H1 (cell line): ENCODE measurements around the gene EFHC1. TPM values are rescaled to one million over a fixed set of nuclear protein-coding genes. Genes with fewer than 3 reads are reported as not detected.

Source experiments
- CTCF ChIA-PET: fragments of 300-600 bp; sonication (Branson Sonifier 250); formaldehyde crosslinking; loops from one replicate; lab custom pipeline; 2021; ENCODE audit not compliant: partially characterized antibody; lab: Charles Lee
- POLR2A ChIA-PET: fragments of 300-600 bp; sonication (Branson Sonifier 250); formaldehyde crosslinking; loops from one replicate; lab custom pipeline; 2021; ENCODE audit warnings: inconsistent platforms; ENCODE audit not compliant: partially characterized antibody; lab: Charles Lee
- DNase-seq, 2 experiments: peaks; one replicate each; pipeline versions ENCODE4 v3.0.0 to v3.0.0-alpha.2; 2010 to 2022; ENCODE audit warnings: low spot score in 2 of 2, low read depth in 1 of 2, mixed read lengths in 1 of 2
- FAIRE-seq: peaks from 2 replicates; lab custom pipeline; 2011; peaks lifted over from hg19 to GRCh38; lab: Jason Lieb, UNC
- H2AFZ ChIP-seq: 2 replicates; pipeline ENCODE4 v1.8.1; 2012; ENCODE audit warnings: low read length, inconsistent platforms
- H2AK5ac ChIP-seq: 2 replicates; pipeline ENCODE4 v1.6.1; 2013; ENCODE audit warnings: low read depth, low read length
- H2BK120ac ChIP-seq: replicated peaks from 2 replicates; pipeline ENCODE3; 2013; ENCODE audit warnings: low read depth, low read length, inconsistent platforms
- H2BK12ac ChIP-seq: 2 replicates; pipeline ENCODE4 v1.6.1; 2013; ENCODE audit warnings: low read depth, low read length
- H2BK15ac ChIP-seq: 2 replicates; pipeline ENCODE4 v1.6.1; 2013; ENCODE audit warnings: low read length
- H2BK20ac ChIP-seq: 2 replicates; pipeline ENCODE4 v1.6.1; 2013; ENCODE audit warnings: low read length
- H2BK5ac ChIP-seq: 2 replicates; pipeline ENCODE4 v1.6.1; 2013; ENCODE audit warnings: low read depth, low read length
- H3K14ac ChIP-seq: 2 replicates; pipeline ENCODE4 v1.6.1; 2013; ENCODE audit warnings: inconsistent platforms; ENCODE audit not compliant: insufficient read length
- H3K18ac ChIP-seq: 2 replicates; pipeline ENCODE4 v1.6.1; 2013; ENCODE audit warnings: low read length; ENCODE audit errors: extremely low read depth
- H3K23ac ChIP-seq: 2 replicates; pipeline ENCODE4 v1.6.1; 2013; ENCODE audit warnings: inconsistent platforms; ENCODE audit not compliant: insufficient read length
- H3K23me2 ChIP-seq: 2 replicates; pipeline ENCODE4 v1.6.1; 2013; ENCODE audit warnings: low read depth, low read length
- H3K27ac ChIP-seq: 2 replicates; pipeline ENCODE4 v1.6.1; 2011; ENCODE audit warnings: low read depth, low read length, inconsistent platforms
- H3K27me3 ChIP-seq, 4 experiments: replicated peaks in 1 of 4; 1 replicate in 1 of 4; 2 replicates in 3 of 4; pipeline versions ENCODE4 v1.6.1 to v1.8.1; 2011 to 2013; ENCODE audit warnings: low read length in 3 of 4, mild to moderate bottlenecking in 3 of 4, inconsistent platforms in 2 of 4, mixed read lengths in 2 of 4, moderate library complexity in 1 of 4; ENCODE audit not compliant: control insufficient read depth in 3 of 4, insufficient read depth in 3 of 4; ENCODE audit errors: extremely low read depth in 1 of 4
- H3K36me3 ChIP-seq, 4 experiments: 2 replicates each; pipeline versions ENCODE4 v1.6.1 to v1.8.1; 2011 to 2013; ENCODE audit warnings: mild to moderate bottlenecking in 4 of 4, low read length in 3 of 4, moderate library complexity in 2 of 4, control low read depth in 1 of 4, inconsistent platforms in 1 of 4; ENCODE audit not compliant: insufficient read depth in 4 of 4, control insufficient read depth in 2 of 4
- H3K4ac ChIP-seq: replicated peaks from 2 replicates; pipeline ENCODE3; 2013; ENCODE audit warnings: low read length, low read depth, mixed read lengths, inconsistent platforms; ENCODE audit not compliant: insufficient read length
- H3K4me1 ChIP-seq, 4 experiments: replicated peaks in 1 of 4; 1 replicate in 1 of 4; 2 replicates in 3 of 4; pipeline versions ENCODE4 v1.6.1 to v1.8.1; 2011 to 2013; ENCODE audit warnings: low read length in 3 of 4, inconsistent platforms in 2 of 4, mixed read lengths in 1 of 4; ENCODE audit not compliant: insufficient read depth in 4 of 4, control insufficient read depth in 3 of 4
- H3K4me2 ChIP-seq, 2 experiments: 2 replicates each; pipeline versions ENCODE4 v1.6.1 to v1.8.1; 2011 to 2013; ENCODE audit warnings: low read depth in 2 of 2, low read length in 2 of 2, control low read depth in 1 of 2, inconsistent platforms in 1 of 2, mild to moderate bottlenecking in 1 of 2; ENCODE audit not compliant: insufficient read depth in 1 of 2
- H3K4me3 ChIP-seq, 4 experiments: fragments of 200-600, 300-600 bp in 1 of 4; sonication (generic), shearing (Covaris generic), sonication (Bioruptor Twin) in 1 of 4; 2 replicates each; pipeline versions ENCODE4 v1.5.1 to v1.8.1; 2011 to 2016; ENCODE audit warnings: low read length in 4 of 4, low read depth in 3 of 4, control low read depth in 2 of 4, inconsistent platforms in 2 of 4, mild to moderate bottlenecking in 2 of 4, mixed read lengths in 1 of 4, moderate library complexity in 1 of 4; ENCODE audit not compliant: insufficient read depth in 2 of 4; ENCODE audit errors: extremely low read depth in 1 of 4
- H3K56ac ChIP-seq: replicated peaks from 2 replicates; pipeline ENCODE3; 2013; ENCODE audit warnings: low read depth, mild to moderate bottlenecking, mixed read lengths, low read length, inconsistent platforms; ENCODE audit not compliant: insufficient read length
- H3K79me1 ChIP-seq: 2 replicates; pipeline ENCODE4 v1.6.1; 2013; ENCODE audit warnings: low read depth, low read length, control low read depth
- H3K79me2 ChIP-seq, 2 experiments: 2 replicates each; pipeline versions ENCODE4 v1.6.1 to v1.8.1; 2012 to 2013; ENCODE audit warnings: low read length in 2 of 2, mild to moderate bottlenecking in 2 of 2, inconsistent platforms in 1 of 2; ENCODE audit not compliant: insufficient read depth in 2 of 2, control insufficient read depth in 1 of 2
- H3K9ac ChIP-seq, 4 experiments: replicated peaks in 1 of 4; 1 replicate in 1 of 4; 2 replicates in 3 of 4; pipeline versions ENCODE4 v1.6.1 to v1.8.1; 2011 to 2013; ENCODE audit warnings: low read depth in 3 of 4, low read length in 3 of 4, control low read depth in 2 of 4, mild to moderate bottlenecking in 2 of 4, moderate library complexity in 2 of 4, inconsistent platforms in 1 of 4; ENCODE audit errors: extremely low read depth in 1 of 4
- H3K9me3 ChIP-seq, 2 experiments: 2 replicates each; pipeline versions ENCODE4 v1.6.1 to v1.8.1; 2012 to 2013; ENCODE audit warnings: mild to moderate bottlenecking in 2 of 2, moderate library complexity in 2 of 2, control low read depth in 1 of 2, inconsistent platforms in 1 of 2, low read depth in 1 of 2, low read length in 1 of 2, mixed read lengths in 1 of 2; ENCODE audit not compliant: insufficient read depth in 2 of 2
- H4K20me1 ChIP-seq, 2 experiments: replicated peaks in 1 of 2; 2 replicates each; pipeline versions ENCODE3 to v1.8.1; 2011 to 2013; ENCODE audit warnings: inconsistent platforms in 2 of 2, low read length in 2 of 2, mild to moderate bottlenecking in 1 of 2; ENCODE audit not compliant: insufficient read depth in 2 of 2, control insufficient read depth in 1 of 2
- H4K5ac ChIP-seq: 2 replicates; pipeline ENCODE4 v1.6.1; 2013; ENCODE audit warnings: low read length, low read depth, mixed read lengths, inconsistent platforms; ENCODE audit not compliant: insufficient read length
- H4K8ac ChIP-seq: 2 replicates; pipeline ENCODE4 v1.8.0; 2013; ENCODE audit warnings: mild to moderate bottlenecking, moderate library complexity, low read length, inconsistent platforms; ENCODE audit not compliant: insufficient read depth; ENCODE audit errors: extremely low read depth
- H4K91ac ChIP-seq: replicated peaks from 2 replicates; pipeline ENCODE3; 2013; ENCODE audit warnings: low read length, mixed read lengths, inconsistent platforms; ENCODE audit not compliant: insufficient read length
- ASH2L ChIP-seq: fragments of 200-600, 300-600 bp; sonication (generic); IDR thresholded peaks from one replicate; pipeline ENCODE4 v1.7.1; 2017; ENCODE audit warnings: low read length
- CBX5 ChIP-seq: fragments of 300-800, 300-1000 bp; sonication (generic); IDR thresholded peaks from 2 replicates; pipeline ENCODE4 v1.7.1; 2016; ENCODE audit warnings: antibody characterized with exemption, low read length, low read depth
- CEBPB ChIP-seq: IDR thresholded peaks from 2 replicates; pipeline ENCODE4 v1.6.1; 2012; ENCODE audit warnings: low read depth, low read length
- CTBP2 ChIP-seq: IDR thresholded peaks from 2 replicates; pipeline ENCODE4 v1.7.0; 2011; ENCODE audit warnings: borderline replicate concordance, mild to moderate bottlenecking, moderate library complexity, mixed read lengths, low read length; ENCODE audit not compliant: insufficient read depth, insufficient read length
- E2F6 ChIP-seq: IDR thresholded peaks from 2 replicates; pipeline ENCODE4 v1.6.1; 2012; ENCODE audit warnings: inconsistent platforms
- KDM1A ChIP-seq: fragments of 200-600, 300-600 bp; sonication (generic); IDR thresholded peaks from 2 replicates; pipeline ENCODE4 v1.7.1; 2016; ENCODE audit warnings: mild to moderate bottlenecking, low read length, borderline replicate concordance
- NRF1 ChIP-seq: IDR thresholded peaks from 2 replicates; pipeline ENCODE4 v1.6.1; 2011; ENCODE audit warnings: mild to moderate bottlenecking, low read depth, low read length, improper control_type of control experiment
- SP1 ChIP-seq: IDR thresholded peaks from 2 replicates; pipeline ENCODE4 v1.6.1; 2011; ENCODE audit warnings: low read depth, low read length
- TBP ChIP-seq: IDR thresholded peaks from 2 replicates; pipeline ENCODE4 v1.6.1; 2011; ENCODE audit warnings: low read depth, low read length, improper control_type of control experiment
- TEAD4 ChIP-seq: IDR thresholded peaks from 2 replicates; pipeline ENCODE4 v1.6.1; 2012; ENCODE audit warnings: low read depth, low read length, inconsistent platforms, mixed read lengths
- WGBS, 2 experiments: shearing (Covaris generic) in 1 of 2; methylation state at CpG; one replicate each; pipeline versions ENCODE4 v1.1.6 to v1.1.7; 2013 to 2015; ENCODE audit warnings: low lambda C conversion rate in 2 of 2, mixed read lengths in 2 of 2, inconsistent platforms in 1 of 2, low coverage in 1 of 2, missing lambda C conversion rate in 1 of 2; ENCODE audit not compliant: insufficient replicate concordance in 2 of 2, insufficient coverage in 1 of 2, insufficient read length in 1 of 2; ENCODE audit errors: extremely low coverage in 1 of 2, missing lambda C conversion rate in 1 of 2; 5-methylcytosine and 5-hydroxymethylcytosine counted together
- polyA plus RNA-seq, 7 experiments: library from polyadenylated mRNA; depleted of rRNA in 3 of 7; stranded (reverse) in 5 of 7; unstranded in 2 of 7; fragments of >200 nt in 5 of 7; fragments of 200-250 nt in 2 of 7; gene quantifications; 1 replicate in 5 of 7; 2 replicates in 1 of 7; 4 replicates in 1 of 7; pipeline versions ENCODE4 v1.2.1 to v1.2.3, GENCODE V29; 2011 to 2013; ENCODE audit warnings: missing spikeins in 2 of 7, mixed read lengths in 2 of 7
- total RNA-seq: library from RNA; stranded (reverse); fragmentation: NEBNext Ultra II Directional; extraction: Animal tissue kit (Norgen Biotek cat#: 25700); gene quantifications from 2 replicates; pipeline ENCODE4 v1.2.1, GENCODE V29; 2021

EFHC1 gene
- total and polyA plus RNA-seq, 2 of the 8 experiments (the other 6 are each of a cell fraction or from before 2014, with no cell fraction given), result 10.5 to 16.4 TPM

- Histone ChIP-seq H2BK120ac (no peak overlapping the region), H2AK5ac (no peak overlapping the region), H3K9me3 (peaks cover 6 to 15% of the 10 kb centered on the region in 2 experiments), H4K8ac (no peak overlapping the region), H4K91ac (no peak overlapping the region), H3K4me2 (no peak overlapping the region), H3K23me2 (no peaks in the 10 kb centered on the region), H2BK20ac (no peak overlapping the region), H3K14ac (no peak overlapping the region), H3K4ac (no peak overlapping the region), H2BK12ac (no peak overlapping the region), H2AFZ (no peak overlapping the region), H2BK5ac (no peak overlapping the region), H3K27me3 (no peaks in the 10 kb centered on the region), H3K23ac (no peak overlapping the region), H3K36me3 (no peaks in the 10 kb centered on the region), H4K20me1 (no peaks in the 10 kb centered on the region), H3K56ac (no peak overlapping the region), H3K9ac (no peak overlapping the region), H3K4me3 (no peak overlapping the region), H3K27ac (no peak overlapping the region), H3K79me2 (no peaks in the 10 kb centered on the region), H2BK15ac (no peak overlapping the region), H4K5ac (no peak overlapping the region), H3K79me1 (no peaks in the 10 kb centered on the region), H3K18ac (no peak overlapping the region), H3K4me1 (no peaks in the 10 kb centered on the region)
- 85% methylated on average over 2 of the region's 2 CpGs; no CpG with 5 or more reads in 1 of the 2 experiments for whole genome bisulfite sequencing, 2 experiments
- FAIRE-seq (no peak), DNase-seq (no peak)
- ChIA-PET CTCF (interaction anchor here (1.1 to 1.7 kb wide), 2 partner anchors 16 to 97 kb away, joined by 3 to 6 read pairs; no protein-coding TSS in a partner anchor), POLR2A (no interaction called here)
- no peak for TF ChIP-seq SP1
- no peak for TF ChIP-seq TBP
- TF ChIP-seq CBX5, result no peak
- TF ChIP-seq CEBPB, result no peak
- TF ChIP-seq KDM1A, result no peak
- no peak for TF ChIP-seq ASH2L
- TF ChIP-seq CTBP2, result no peak
- TF ChIP-seq TEAD4, result no peak
- TF ChIP-seq E2F6, result no peak
- no peak for TF ChIP-seq NRF1
Observed at GRCh38 chr6:52384145-52384766, 35.9 kb upstream of the EFHC1 start.
